Right lobe of liver (tissue), 4 donors: ENCODE results near the gene GRB10.

ENCODE experiments used
- POLR2A ChIP-seq: fragments of 450-650 bp; IDR thresholded peaks from one replicate; pipeline ENCODE4 v1.6.1; 2017; ENCODE audit warnings: antibody characterized with exemption, mild to moderate bottlenecking
- TF ChIP-seq, protein P1 (sequence below), 4 donors: fragments of 200-600 bp in 3 of 4; fragments of 450-650 bp in 1 of 4; IDR thresholded peaks; one replicate each; pipeline versions ENCODE4 v1.5.1 to v1.8.0; 2016 to 2022; ENCODE audit warnings: antibody characterized with exemption in 4 of 4, mild to moderate bottlenecking in 2 of 4
- donor health status: DM: no; HTN: no; CAD: no.
- donor health status: DM: no; HTN: no; CAD: no.
- donor health status: DM: no; HTN: yes; CAD: no.

DNA sequence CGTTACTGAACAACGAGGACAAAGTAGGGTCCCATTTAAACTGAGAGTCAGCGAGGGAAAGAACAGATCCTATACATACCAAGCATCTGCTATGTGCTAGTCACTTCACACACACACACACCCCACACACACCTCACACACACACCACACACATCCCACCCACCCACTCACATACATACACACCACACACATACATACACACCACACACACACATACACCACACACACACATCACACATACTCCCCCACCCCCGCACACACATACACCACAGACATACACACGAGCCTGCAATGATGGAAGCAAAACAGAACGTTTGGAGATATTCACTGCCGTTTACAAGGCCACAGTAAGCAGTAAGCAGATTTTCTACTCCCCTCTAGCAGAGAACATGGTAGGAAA lies 607 bp upstream of the GRB10 start:
- no peak for TF ChIP-seq POLR2A
- TF ChIP-seq, protein P1, sequence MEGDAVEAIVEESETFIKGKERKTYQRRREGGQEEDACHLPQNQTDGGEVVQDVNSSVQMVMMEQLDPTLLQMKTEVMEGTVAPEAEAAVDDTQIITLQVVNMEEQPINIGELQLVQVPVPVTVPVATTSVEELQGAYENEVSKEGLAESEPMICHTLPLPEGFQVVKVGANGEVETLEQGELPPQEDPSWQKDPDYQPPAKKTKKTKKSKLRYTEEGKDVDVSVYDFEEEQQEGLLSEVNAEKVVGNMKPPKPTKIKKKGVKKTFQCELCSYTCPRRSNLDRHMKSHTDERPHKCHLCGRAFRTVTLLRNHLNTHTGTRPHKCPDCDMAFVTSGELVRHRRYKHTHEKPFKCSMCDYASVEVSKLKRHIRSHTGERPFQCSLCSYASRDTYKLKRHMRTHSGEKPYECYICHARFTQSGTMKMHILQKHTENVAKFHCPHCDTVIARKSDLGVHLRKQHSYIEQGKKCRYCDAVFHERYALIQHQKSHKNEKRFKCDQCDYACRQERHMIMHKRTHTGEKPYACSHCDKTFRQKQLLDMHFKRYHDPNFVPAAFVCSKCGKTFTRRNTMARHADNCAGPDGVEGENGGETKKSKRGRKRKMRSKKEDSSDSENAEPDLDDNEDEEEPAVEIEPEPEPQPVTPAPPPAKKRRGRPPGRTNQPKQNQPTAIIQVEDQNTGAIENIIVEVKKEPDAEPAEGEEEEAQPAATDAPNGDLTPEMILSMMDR (IDR thresholded peaks at IDR 0.05): no peak
